22Rv1 (cell line): Measurements from ENCODE around the gene IPO7.

Source experiments
- ZFX ChIP-seq: fragments of 450-650 bp; IDR thresholded peaks from 2 replicates; pipeline ENCODE4 v1.6.1; 2017; ENCODE audit warnings: antibody characterized with exemption, borderline replicate concordance
- TF ChIP-seq, protein P1 (sequence below): fragments of 450-650 bp; IDR thresholded peaks from 2 replicates; pipeline ENCODE4 v1.5.1; 2017; ENCODE audit warnings: mild to moderate bottlenecking

DNA sequence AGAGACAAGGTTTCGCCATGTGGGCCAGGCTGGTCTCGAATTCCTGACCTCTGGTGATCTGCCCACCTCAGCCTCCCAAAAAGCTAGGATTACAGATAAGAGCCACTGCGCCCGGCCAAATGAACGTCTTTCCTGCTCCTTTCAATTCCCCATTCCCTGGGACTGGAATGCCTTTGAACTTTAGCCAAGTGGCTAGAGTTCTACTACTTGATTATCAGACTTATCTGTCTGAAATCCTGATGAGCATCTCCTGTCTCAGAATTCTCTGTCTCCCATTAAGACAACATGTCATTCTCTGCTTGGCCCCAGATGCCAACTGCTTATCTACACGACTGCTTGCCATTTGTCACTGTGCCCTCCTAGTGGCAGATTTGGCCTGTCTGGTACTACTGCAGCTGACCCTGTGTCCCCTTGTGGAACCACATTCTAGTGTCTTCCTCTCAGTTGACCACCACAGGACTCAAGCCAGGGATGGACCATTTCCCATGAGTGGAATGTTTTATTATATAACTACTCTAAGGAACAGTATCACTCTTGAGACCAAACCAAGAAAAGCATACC lies 33.1 kb upstream of the IPO7 start:
- TF ChIP-seq, protein P1, sequence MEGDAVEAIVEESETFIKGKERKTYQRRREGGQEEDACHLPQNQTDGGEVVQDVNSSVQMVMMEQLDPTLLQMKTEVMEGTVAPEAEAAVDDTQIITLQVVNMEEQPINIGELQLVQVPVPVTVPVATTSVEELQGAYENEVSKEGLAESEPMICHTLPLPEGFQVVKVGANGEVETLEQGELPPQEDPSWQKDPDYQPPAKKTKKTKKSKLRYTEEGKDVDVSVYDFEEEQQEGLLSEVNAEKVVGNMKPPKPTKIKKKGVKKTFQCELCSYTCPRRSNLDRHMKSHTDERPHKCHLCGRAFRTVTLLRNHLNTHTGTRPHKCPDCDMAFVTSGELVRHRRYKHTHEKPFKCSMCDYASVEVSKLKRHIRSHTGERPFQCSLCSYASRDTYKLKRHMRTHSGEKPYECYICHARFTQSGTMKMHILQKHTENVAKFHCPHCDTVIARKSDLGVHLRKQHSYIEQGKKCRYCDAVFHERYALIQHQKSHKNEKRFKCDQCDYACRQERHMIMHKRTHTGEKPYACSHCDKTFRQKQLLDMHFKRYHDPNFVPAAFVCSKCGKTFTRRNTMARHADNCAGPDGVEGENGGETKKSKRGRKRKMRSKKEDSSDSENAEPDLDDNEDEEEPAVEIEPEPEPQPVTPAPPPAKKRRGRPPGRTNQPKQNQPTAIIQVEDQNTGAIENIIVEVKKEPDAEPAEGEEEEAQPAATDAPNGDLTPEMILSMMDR: no peak
- no peak for TF ChIP-seq ZFX
